ENCODE results near the gene CEPT1.

CEPT1 gene

GRCh38 chr1:111199329-111199728 lies 59.3 kb downstream of the CEPT1 start:
- Histone ChIP-seq H4K20me1 (ENCODE audit: low read depth, low read length) (no peaks in the 10 kb centered on the region), H3K9ac (ENCODE audit: low read length) (no peak overlapping the region), H3K4me3 (ENCODE audit: insufficient read depth, low read length, poor library complexity, severe bottlenecking) (no peak overlapping the region), H2AFZ (ENCODE audit: low read depth, low read length, severe bottlenecking) (no peak overlapping the region), H3K27ac (ENCODE audit: low read depth, low read length) (peak overlapping the region; percentile 16; the same call in 1 of the 2 replicates), H3K79me2 (ENCODE audit: insufficient read depth, low read length) (peaks cover 23% of the 10 kb centered on the region), H3F3A (ENCODE audit: insufficient read depth) (peaks cover 7% of the 10 kb centered on the region; the same call in 1 of the 2 replicates), H3K9me2 (replicated peaks; ENCODE audit: insufficient read depth, low read length) (no peaks in the 10 kb centered on the region), H3K4me2 (ENCODE audit: low read depth, low read length, poor library complexity, severe bottlenecking) (no peak overlapping the region), H3K9me3 (ENCODE audit: insufficient read depth, low read length) (no peaks in the 10 kb centered on the region), H3K36me3 (ENCODE audit: low read length) (no peaks in the 10 kb centered on the region), H3K27me3 (ENCODE audit: low read length) (no peaks in the 10 kb centered on the region)
- no peak for TF ChIP-seq EZH2phosphoT487 (conservative IDR thresholded peaks at IDR 0.05; ENCODE audit: low read length)
- TF ChIP-seq CTCF (IDR thresholded peaks at IDR 0.05; ENCODE audit: insufficient read depth, low read length, poor library complexity, severe bottlenecking), result no peak

DNA sequence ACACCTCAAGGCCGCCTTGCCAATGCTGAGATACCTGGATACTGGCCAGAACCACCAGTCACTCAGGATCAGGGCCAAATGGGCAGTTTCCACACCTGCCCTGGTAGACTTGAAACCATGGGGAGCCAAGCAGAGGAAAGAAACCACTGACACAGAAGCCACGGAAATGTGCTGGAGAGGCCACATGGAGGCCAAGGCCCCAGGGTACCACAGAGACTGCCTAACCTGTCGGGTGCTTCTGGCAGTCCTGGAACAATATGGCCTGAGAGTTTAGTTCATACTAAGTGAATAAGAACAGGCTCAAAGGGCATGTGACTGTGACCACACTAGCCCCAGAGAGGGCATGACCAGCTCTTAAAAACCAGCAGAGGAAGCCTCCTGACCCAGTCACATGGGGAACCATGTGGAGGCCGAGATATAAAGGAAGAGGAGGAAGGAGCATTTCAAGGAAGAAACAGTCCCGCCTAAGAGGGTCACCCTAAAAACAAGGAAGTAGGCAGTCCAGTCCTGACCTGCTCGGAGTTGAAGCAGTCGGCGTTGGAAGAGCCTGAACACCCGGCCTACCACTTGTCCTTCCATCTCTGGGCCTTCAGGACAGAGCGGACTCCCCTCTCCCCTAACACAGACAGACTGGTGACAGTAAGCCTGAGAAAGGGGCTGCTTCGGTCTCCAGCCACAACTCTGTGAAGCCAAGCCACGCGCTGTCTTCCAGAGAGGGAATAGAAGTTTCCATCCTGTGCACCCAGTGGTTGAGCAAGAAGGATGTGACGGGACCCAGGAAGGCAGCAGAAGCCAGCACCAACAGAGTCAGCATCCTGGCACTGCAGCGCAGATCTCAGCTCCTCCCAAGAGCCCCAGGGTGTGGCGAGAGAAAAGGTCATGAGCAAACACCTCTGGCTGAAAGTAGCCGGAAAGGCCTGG lies 60.1 kb downstream of the CEPT1 start, which contains the start of gene DENND2D:
DENND2D (minus strand) TSS at position 766 of the 921 bp plus-strand sequence; CDS start at position 579, 187 bp downstream.
- Histone ChIP-seq H4K20me1 (ENCODE audit: low read depth, low read length) (no peaks in the 10 kb centered on the region), H3K27ac (ENCODE audit: low read depth, low read length) (peak within 1 kb of the TSS; percentile 91), H3K9ac (ENCODE audit: low read length) (no peak within 1 kb of the TSS; the same call in 1 of the 2 replicates)

DNA sequence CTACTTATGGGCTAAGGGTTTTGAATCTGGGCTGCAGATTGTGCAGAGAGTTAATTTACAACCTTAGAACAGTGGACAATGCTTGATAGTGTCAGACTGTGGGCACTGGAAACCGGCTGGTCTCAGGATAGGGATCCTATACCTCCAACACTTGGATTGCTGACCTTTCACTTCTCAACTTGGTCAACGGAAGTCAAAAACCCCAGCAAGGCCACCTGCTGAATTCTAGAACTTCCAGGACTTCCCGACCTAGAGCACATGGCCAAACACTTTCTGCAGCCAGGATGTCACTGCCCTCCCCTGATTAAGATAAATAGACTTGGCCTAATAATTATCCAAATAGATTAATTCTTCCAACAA lies 60.8 kb downstream of the CEPT1 start:
- no peaks in the 10 kb centered on the region for H4K20me1 ChIP-seq (ENCODE audit: low read depth, low read length)
- H3K9ac ChIP-seq (ENCODE audit: low read length), result no peak overlapping the region
- peaks cover 23% of the 10 kb centered on the region for H3K79me2 ChIP-seq (ENCODE audit: insufficient read depth, low read length)
- H3K4me2 ChIP-seq (ENCODE audit: low read depth, low read length, poor library complexity, severe bottlenecking), result no peak overlapping the region
- no peak overlapping the region for H2AFZ ChIP-seq (ENCODE audit: low read depth, low read length, severe bottlenecking)
- no peaks in the 10 kb centered on the region for H3K9me3 ChIP-seq (ENCODE audit: insufficient read depth, low read length)
- H3K9me2 ChIP-seq (replicated peaks; ENCODE audit: insufficient read depth, low read length), result no peaks in the 10 kb centered on the region
- H3K36me3 ChIP-seq (ENCODE audit: low read length), result no peaks in the 10 kb centered on the region
- H3K27ac ChIP-seq (ENCODE audit: low read depth, low read length), result peak overlapping the region; percentile 91
- H3F3A ChIP-seq (ENCODE audit: insufficient read depth), result peaks cover 20% of the 10 kb centered on the region
- TF ChIP-seq CTCF (IDR thresholded peaks at IDR 0.05; ENCODE audit: insufficient read depth, low read length, poor library complexity, severe bottlenecking), result no peak
- TF ChIP-seq EZH2phosphoT487 (conservative IDR thresholded peaks at IDR 0.05; ENCODE audit: low read length), result no peak
- no peak overlapping the region for H3K4me3 ChIP-seq (ENCODE audit: insufficient read depth, low read length, poor library complexity, severe bottlenecking)
- H3K27me3 ChIP-seq (ENCODE audit: low read length), result no peaks in the 10 kb centered on the region

More for the DNA sequence above, 60.1 kb downstream of the CEPT1 start, which contains the start of gene DENND2D:
- Histone ChIP-seq H2AFZ (ENCODE audit: low read depth, low read length, severe bottlenecking) (no peak within 1 kb of the TSS), H3K79me2 (ENCODE audit: insufficient read depth, low read length) (peaks cover 23% of the 10 kb centered on the region), H3K4me2 (ENCODE audit: low read depth, low read length, poor library complexity, severe bottlenecking) (no peak within 1 kb of the TSS), H3F3A (ENCODE audit: insufficient read depth) (peaks cover 14% of the 10 kb centered on the region), H3K9me3 (ENCODE audit: insufficient read depth, low read length) (no peaks in the 10 kb centered on the region), H3K4me3 (ENCODE audit: insufficient read depth, low read length, poor library complexity, severe bottlenecking) (no peak within 1 kb of the TSS), H3K27me3 (ENCODE audit: low read length) (no peaks in the 10 kb centered on the region), H3K36me3 (ENCODE audit: low read length) (no peaks in the 10 kb centered on the region), H3K9me2 (replicated peaks; ENCODE audit: insufficient read depth, low read length) (no peaks in the 10 kb centered on the region)
- TF ChIP-seq CTCF (IDR thresholded peaks at IDR 0.05; ENCODE audit: insufficient read depth, low read length, poor library complexity, severe bottlenecking), result no peak
- TF ChIP-seq EZH2phosphoT487 (conservative IDR thresholded peaks at IDR 0.05; ENCODE audit: low read length), result no peak
